Endothelial cell of coronary artery (primary cell): ENCODE measurements around the gene SP9. TPM values are rescaled to one million over a fixed set of nuclear protein-coding genes. Genes with fewer than 3 reads are reported as not detected.

Experiments used
- total RNA-seq: library from RNA; depleted of rRNA; stranded (reverse); fragments of >200 nt; gene quantifications from 2 replicates; pipeline ENCODE4 v1.2.3, GENCODE V29; 2014

The SP9 gene
- not detected in 2 replicates for total RNA-seq

DNA sequence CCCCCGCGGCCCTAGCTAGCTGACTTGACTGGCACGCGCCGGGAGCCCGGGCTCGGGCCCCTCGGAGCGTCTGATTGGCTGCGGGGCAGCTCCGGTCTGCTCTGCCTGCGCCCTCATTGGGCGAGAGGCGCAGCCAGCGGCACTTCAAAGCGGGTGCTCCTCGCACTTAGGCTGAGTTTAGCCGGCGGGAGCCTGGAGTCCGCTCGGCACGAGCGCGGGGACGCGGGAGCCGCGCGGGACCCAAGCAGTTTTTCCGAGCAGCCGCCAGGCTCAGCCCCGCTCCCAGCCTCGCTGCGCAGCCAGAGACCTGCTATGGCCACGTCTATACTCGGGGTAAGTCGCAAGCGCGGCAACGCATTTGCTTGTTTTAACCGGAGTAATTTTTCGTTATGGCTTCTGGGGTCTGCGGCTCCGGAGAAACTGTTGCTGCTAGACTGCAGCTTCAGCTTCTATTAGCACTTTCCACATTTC lies at the start of gene SP9:
Gene SP9, plus strand, starts transcription at position 174 of the 471 bp plus-strand sequence. Its CDS starts 139 bp downstream, at position 313.

Other genes with a start within 250 kb of the SP9 start
- gene OLA1, start 86.4 kb upstream of the SP9 start, total RNA-seq, result 119 and 128 TPM in 2 replicates
- 18.8 and 24.2 TPM in 2 replicates for gene SCRN3, start 60.8 kb downstream of the SP9 start, total RNA-seq
- gene GPR155, start 152.1 kb downstream of the SP9 start, total RNA-seq, result 1.3 and 2.4 TPM in 2 replicates